ENCODE results near the gene THAP10. TPM values are rescaled to one million over a fixed set of nuclear protein-coding genes. Genes with fewer than 3 reads are reported as not detected.
"Not testable (repeated sequence)": the region's sequence is repeated elsewhere in the genome, so short reads cannot be mapped to it uniquely, and the experiment has no call there.

The THAP10 gene
- total RNA-seq, 1 donor from 2014 or later = 3.1 TPM

GRCh38 chr15:70931821-70932220 is 39.6 kb upstream of the THAP10 start:
- H3K4me1 ChIP-seq = no peaks in the 10 kb centered on the region
- H3K36me3 ChIP-seq = no peaks in the 10 kb centered on the region
- H3K9me3 ChIP-seq = no peaks in the 10 kb centered on the region
- no peaks in the 10 kb centered on the region for H3K27me3 ChIP-seq
- intact Hi-C loops (cut with DNase I) = no loop called here
- TF ChIP-seq, protein P1, sequence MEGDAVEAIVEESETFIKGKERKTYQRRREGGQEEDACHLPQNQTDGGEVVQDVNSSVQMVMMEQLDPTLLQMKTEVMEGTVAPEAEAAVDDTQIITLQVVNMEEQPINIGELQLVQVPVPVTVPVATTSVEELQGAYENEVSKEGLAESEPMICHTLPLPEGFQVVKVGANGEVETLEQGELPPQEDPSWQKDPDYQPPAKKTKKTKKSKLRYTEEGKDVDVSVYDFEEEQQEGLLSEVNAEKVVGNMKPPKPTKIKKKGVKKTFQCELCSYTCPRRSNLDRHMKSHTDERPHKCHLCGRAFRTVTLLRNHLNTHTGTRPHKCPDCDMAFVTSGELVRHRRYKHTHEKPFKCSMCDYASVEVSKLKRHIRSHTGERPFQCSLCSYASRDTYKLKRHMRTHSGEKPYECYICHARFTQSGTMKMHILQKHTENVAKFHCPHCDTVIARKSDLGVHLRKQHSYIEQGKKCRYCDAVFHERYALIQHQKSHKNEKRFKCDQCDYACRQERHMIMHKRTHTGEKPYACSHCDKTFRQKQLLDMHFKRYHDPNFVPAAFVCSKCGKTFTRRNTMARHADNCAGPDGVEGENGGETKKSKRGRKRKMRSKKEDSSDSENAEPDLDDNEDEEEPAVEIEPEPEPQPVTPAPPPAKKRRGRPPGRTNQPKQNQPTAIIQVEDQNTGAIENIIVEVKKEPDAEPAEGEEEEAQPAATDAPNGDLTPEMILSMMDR (IDR thresholded peaks at IDR 0.05) = no peak
- no peak for DNase-seq (ENCODE audit: low spot score in 2 of 2)
- H3K4me3 ChIP-seq = no peak overlapping the region
- H3K27ac ChIP-seq = no peak overlapping the region

GRCh38 chr15:70926914-70927313 is 34.7 kb upstream of the THAP10 start:
- H3K36me3 ChIP-seq; H3K9me3 ChIP-seq; intact Hi-C loops (cut with DNase I); H3K27ac ChIP-seq; DNase-seq (ENCODE audit: low spot score in 2 of 2); H3K27me3 ChIP-seq; H3K4me3 ChIP-seq; H3K4me1 ChIP-seq: not testable (repeated sequence)

- Histone ChIP-seq H3K27me3 (no peaks in the 10 kb centered on the region), H3K4me1 (no peaks in the 10 kb centered on the region), H3K4me3 (no peak overlapping the region), H3K36me3 (no peaks in the 10 kb centered on the region), H3K27ac (no peak overlapping the region), H3K9me3 (no peaks in the 10 kb centered on the region)
- intact Hi-C loops (cut with DNase I) = no loop called here
- TF ChIP-seq, protein P1 (IDR thresholded peaks at IDR 0.05) = no peak
- DNase-seq (ENCODE audit: low spot score in 2 of 2) = no peak
These were observed 31.3 kb upstream of the THAP10 start for GRCh38 chr15:70923311-70924080.

DNA sequence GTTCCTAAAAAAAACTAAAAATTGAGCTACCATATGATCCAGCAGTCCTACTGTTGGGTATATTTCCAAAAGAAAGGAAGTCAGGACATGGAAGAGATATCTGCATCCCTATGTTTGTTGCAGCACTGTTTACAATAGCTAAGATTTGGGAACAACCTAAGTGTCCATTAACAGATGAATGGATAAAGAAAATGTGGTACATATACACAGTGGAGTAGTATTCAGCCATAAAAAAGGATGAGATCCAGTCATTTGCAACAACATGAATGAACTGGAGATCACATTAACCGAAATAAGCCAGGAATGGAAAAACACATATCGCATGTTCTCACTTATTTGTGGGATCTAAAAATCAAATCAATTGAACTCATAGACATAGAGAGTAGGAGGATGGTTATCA is 29.9 kb upstream of the THAP10 start:
- Histone ChIP-seq H3K27ac (no peak overlapping the region), H3K36me3 (no peaks in the 10 kb centered on the region), H3K27me3 (no peaks in the 10 kb centered on the region), H3K4me1 (no peaks in the 10 kb centered on the region), H3K4me3 (no peak overlapping the region), H3K9me3 (no peaks in the 10 kb centered on the region)
- TF ChIP-seq, protein P1 (IDR thresholded peaks at IDR 0.05) = no peak
- intact Hi-C loops (cut with DNase I) = no loop called here
- no peak for DNase-seq (ENCODE audit: low spot score in 2 of 2)

DNA sequence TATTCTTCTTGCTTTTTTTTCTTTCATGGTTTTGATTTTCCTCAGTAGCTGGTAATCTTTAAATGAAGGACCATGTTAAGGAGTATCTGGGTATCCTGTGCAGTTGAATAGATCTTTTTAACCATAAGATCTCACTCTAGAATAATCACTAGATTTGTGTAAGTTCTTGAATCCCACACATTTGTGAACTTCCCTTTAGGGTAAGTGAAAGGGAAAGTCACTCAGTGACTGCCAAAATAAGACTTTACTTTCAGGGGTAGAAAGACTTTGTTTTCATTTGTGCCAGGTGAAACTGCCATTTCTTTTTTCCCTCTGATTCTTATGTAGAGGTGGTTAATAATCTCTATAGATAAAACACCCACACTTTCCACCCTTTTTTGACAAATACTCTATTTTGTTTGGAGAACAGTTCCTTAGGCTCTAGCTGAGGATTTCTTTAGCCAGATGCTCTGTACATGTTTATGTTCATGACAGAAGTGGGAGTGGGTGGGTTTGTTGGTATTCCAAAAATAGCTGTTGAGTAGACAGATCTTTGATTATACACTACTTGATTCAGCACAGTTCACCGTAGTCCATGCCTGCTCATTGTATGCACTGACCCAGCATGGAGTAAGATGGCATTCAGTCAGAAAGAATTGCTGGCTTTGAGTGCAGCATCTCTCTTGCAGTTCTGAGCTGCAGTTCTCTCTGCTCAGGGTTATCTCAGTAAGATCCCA is 28.9 kb upstream of the THAP10 start:
- TF ChIP-seq, protein P1 (IDR thresholded peaks at IDR 0.05) = no peak
- intact Hi-C loops (cut with DNase I) = no loop called here
- DNase-seq (ENCODE audit: low spot score in 2 of 2) = no peak
- H3K4me3 ChIP-seq = no peak overlapping the region
- no peaks in the 10 kb centered on the region for H3K9me3 ChIP-seq
- no peaks in the 10 kb centered on the region for H3K27me3 ChIP-seq
- no peaks in the 10 kb centered on the region for H3K36me3 ChIP-seq
- H3K27ac ChIP-seq = no peak overlapping the region
- H3K4me1 ChIP-seq = no peaks in the 10 kb centered on the region

GRCh38 chr15:70917955-70918354 is 25.7 kb upstream of the THAP10 start:
- no peaks in the 10 kb centered on the region for H3K4me1 ChIP-seq
- intact Hi-C loops (cut with DNase I) = no loop called here
- no peaks in the 10 kb centered on the region for H3K27me3 ChIP-seq
- no peak overlapping the region for H3K4me3 ChIP-seq
- TF ChIP-seq, protein P1 (IDR thresholded peaks at IDR 0.05) = no peak
- no peak for DNase-seq (ENCODE audit: low spot score in 2 of 2)
- H3K27ac ChIP-seq = no peak overlapping the region
- no peaks in the 10 kb centered on the region for H3K9me3 ChIP-seq
- H3K36me3 ChIP-seq = no peaks in the 10 kb centered on the region

All from ascending aorta (tissue), 2 donors.